ENCODE data around the gene APLF. TPM values are rescaled to one million over a fixed set of nuclear protein-coding genes. Genes with fewer than 3 reads are reported as not detected.

APLF gene
- total and polyA plus RNA-seq, 2 of the 8 experiments (the other 6 are each of a cell fraction or from before 2014, with no cell fraction given), result 4.4 to 7.3 TPM

DNA sequence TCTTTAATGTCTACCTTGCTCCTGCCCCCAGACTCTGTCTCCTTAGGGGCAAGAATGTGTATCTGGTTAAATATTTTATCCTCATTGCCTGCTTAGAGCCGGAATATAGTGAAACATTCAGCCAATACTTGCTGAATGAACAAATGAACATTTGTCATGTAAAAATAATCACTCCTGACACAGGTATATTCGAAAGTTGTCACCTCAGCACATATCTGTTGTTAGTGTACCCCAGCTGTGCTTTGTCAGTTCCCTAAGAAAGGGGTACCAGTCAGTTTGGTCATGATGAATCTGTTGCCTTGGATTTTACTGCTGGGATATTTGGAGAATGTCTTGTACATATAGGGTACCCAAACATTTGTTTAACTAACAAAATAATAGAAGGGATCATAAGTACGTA is 99.0 kb downstream of the APLF start:
- H2BK12ac ChIP-seq (ENCODE audit: low read depth, low read length), result no peak overlapping the region
- DNase-seq (ENCODE audit: low read depth in 1 of 2, low spot score in 2 of 2) (no peak), FAIRE-seq (no peak)
- H3K79me1 ChIP-seq (ENCODE audit: low read depth, low read length), result no peaks in the 10 kb centered on the region
- H4K5ac ChIP-seq (ENCODE audit: insufficient read length, low read depth, low read length), result no peak overlapping the region
- H3K14ac ChIP-seq (ENCODE audit: insufficient read length), result no peak overlapping the region
- H3K9me3 ChIP-seq (ENCODE audit: insufficient read depth in 2 of 2, low read depth in 1 of 2, low read length in 1 of 2), result no peaks in the 10 kb centered on the region
- no peak overlapping the region for H3K56ac ChIP-seq (replicated peaks; ENCODE audit: insufficient read length, low read depth, low read length)
- H3K23me2 ChIP-seq (ENCODE audit: low read depth, low read length), result no peaks in the 10 kb centered on the region
- no peak overlapping the region for H2BK20ac ChIP-seq (ENCODE audit: low read length)
- H4K91ac ChIP-seq (replicated peaks; ENCODE audit: insufficient read length, low read length), result no peak overlapping the region
- no peak overlapping the region for H3K4me2 ChIP-seq (ENCODE audit: insufficient read depth in 1 of 2, low read depth in 2 of 2, low read length in 2 of 2)
- H4K8ac ChIP-seq (ENCODE audit: extremely low read depth, insufficient read depth, low read length), result no peak overlapping the region
- no peaks in the 10 kb centered on the region for H3K27me3 ChIP-seq (replicated peaks in 1 of 4; ENCODE audit: control insufficient read depth in 3 of 4, extremely low read depth in 1 of 4, insufficient read depth in 3 of 4, low read length in 3 of 4)
- H3K4me3 ChIP-seq (ENCODE audit: extremely low read depth in 1 of 4, insufficient read depth in 2 of 4, low read depth in 3 of 4, low read length in 4 of 4), result no peak overlapping the region
- H4K20me1 ChIP-seq (replicated peaks in 1 of 2; ENCODE audit: control insufficient read depth in 1 of 2, insufficient read depth in 2 of 2, low read length in 2 of 2), result no peaks in the 10 kb centered on the region
- H2BK5ac ChIP-seq (ENCODE audit: low read depth, low read length), result no peak overlapping the region
- H3K79me2 ChIP-seq (ENCODE audit: control insufficient read depth in 1 of 2, insufficient read depth in 2 of 2, low read length in 2 of 2), result no peaks in the 10 kb centered on the region
- TF ChIP-seq ZNF274 (IDR thresholded peaks at IDR 0.05; ENCODE audit: borderline replicate concordance, extremely low read depth, low read length) (no peak), POU5F1 (IDR thresholded peaks at IDR 0.05; ENCODE audit: low read depth, low read length) (no peak), CBX5 (IDR thresholded peaks at IDR 0.05; ENCODE audit: low read depth, low read length) (no peak), GTF2F1 (IDR thresholded peaks at IDR 0.05; ENCODE audit: borderline replicate concordance, low read depth, low read length) (no peak), CTBP2 (IDR thresholded peaks at IDR 0.05; ENCODE audit: borderline replicate concordance, insufficient read depth, insufficient read length, low read length) (no peak), EZH2 (IDR thresholded peaks at IDR 0.05; ENCODE audit: low read depth, low read length, severe bottlenecking) (no peak), TBP (IDR thresholded peaks at IDR 0.05; ENCODE audit: low read depth, low read length) (no peak), CHD1 (IDR thresholded peaks at IDR 0.05; ENCODE audit: low read depth, low read length) (no peak), SP2 (IDR thresholded peaks at IDR 0.05; ENCODE audit: low read length) (no peak), RXRA (IDR thresholded peaks at IDR 0.05; ENCODE audit: insufficient read depth, low read depth, low read length) (no peak)
- TF ChIP-seq, protein P1, sequence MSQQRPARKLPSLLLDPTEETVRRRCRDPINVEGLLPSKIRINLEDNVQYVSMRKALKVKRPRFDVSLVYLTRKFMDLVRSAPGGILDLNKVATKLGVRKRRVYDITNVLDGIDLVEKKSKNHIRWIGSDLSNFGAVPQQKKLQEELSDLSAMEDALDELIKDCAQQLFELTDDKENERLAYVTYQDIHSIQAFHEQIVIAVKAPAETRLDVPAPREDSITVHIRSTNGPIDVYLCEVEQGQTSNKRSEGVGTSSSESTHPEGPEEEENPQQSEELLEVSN (IDR thresholded peaks at IDR 0.05), result no peak
- TF ChIP-seq, protein P2, sequence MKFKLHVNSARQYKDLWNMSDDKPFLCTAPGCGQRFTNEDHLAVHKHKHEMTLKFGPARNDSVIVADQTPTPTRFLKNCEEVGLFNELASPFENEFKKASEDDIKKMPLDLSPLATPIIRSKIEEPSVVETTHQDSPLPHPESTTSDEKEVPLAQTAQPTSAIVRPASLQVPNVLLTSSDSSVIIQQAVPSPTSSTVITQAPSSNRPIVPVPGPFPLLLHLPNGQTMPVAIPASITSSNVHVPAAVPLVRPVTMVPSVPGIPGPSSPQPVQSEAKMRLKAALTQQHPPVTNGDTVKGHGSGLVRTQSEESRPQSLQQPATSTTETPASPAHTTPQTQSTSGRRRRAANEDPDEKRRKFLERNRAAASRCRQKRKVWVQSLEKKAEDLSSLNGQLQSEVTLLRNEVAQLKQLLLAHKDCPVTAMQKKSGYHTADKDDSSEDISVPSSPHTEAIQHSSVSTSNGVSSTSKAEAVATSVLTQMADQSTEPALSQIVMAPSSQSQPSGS (IDR thresholded peaks at IDR 0.05; ENCODE audit: low read length), result no peak
- WGBS, 2 experiments (ENCODE audit: extremely low coverage in 1 of 2, insufficient coverage in 1 of 2, insufficient read length in 1 of 2, insufficient replicate concordance in 2 of 2, low coverage in 1 of 2, low lambda C conversion rate in 2 of 2, missing lambda C conversion rate in 1 of 2), result 87% methylated on average over 3 of the region's 3 CpGs; no CpG with 5 or more reads in 1 of the 2 experiments
- CTCF ChIA-PET (ENCODE audit: partially characterized antibody), result no interaction called here
- no peak overlapping the region for H3K27ac ChIP-seq (ENCODE audit: low read depth, low read length)
- POLR2A ChIA-PET (ENCODE audit: partially characterized antibody), result no interaction called here
- no peak overlapping the region for H3K9ac ChIP-seq (replicated peaks in 1 of 4; ENCODE audit: extremely low read depth in 1 of 4, low read depth in 3 of 4, low read length in 3 of 4)
- no peak overlapping the region for H3K18ac ChIP-seq (ENCODE audit: extremely low read depth, low read length)
- H3K36me3 ChIP-seq (ENCODE audit: control insufficient read depth in 2 of 4, insufficient read depth in 4 of 4, low read length in 3 of 4), result no peaks in the 10 kb centered on the region
- H2BK120ac ChIP-seq (replicated peaks; ENCODE audit: low read depth, low read length), result no peak overlapping the region
- H2BK15ac ChIP-seq (ENCODE audit: low read length), result no peak overlapping the region
- no peak overlapping the region for H2AFZ ChIP-seq (ENCODE audit: low read length)
- H3K4me1 ChIP-seq (replicated peaks in 1 of 4; ENCODE audit: control insufficient read depth in 3 of 4, insufficient read depth in 4 of 4, low read length in 3 of 4), result no peaks in the 10 kb centered on the region
- H2AK5ac ChIP-seq (ENCODE audit: low read depth, low read length), result no peak overlapping the region
- H3K4ac ChIP-seq (replicated peaks; ENCODE audit: insufficient read length, low read depth, low read length), result no peak overlapping the region
- no peak overlapping the region for H3K23ac ChIP-seq (ENCODE audit: insufficient read length)
